GM23338 (cell line): Measurements from ENCODE around the gene RAP2B. TPM values are rescaled to one million over a fixed set of nuclear protein-coding genes. Genes with fewer than 3 reads are reported as not detected.

Experiments
- ATAC-seq: fragments of 200-7000 bp; cut with Tn5 transposase; 3 replicates; pipeline ENCODE4 v1.9.1; 2020
- DNase-seq: peaks from one replicate; pipeline ENCODE4 v3.0.0-alpha.2; 2015; ENCODE audit warnings: low spot score
- H2AFZ ChIP-seq: fragments of 200-600 bp; sonication (generic); 2 replicates; pipeline ENCODE4 v1.8.0; 2016; ENCODE audit warnings: antibody characterized with exemption, mild to moderate bottlenecking, moderate library complexity
- H3F3A ChIP-seq: fragments of 200-600 bp; sonication (generic); replicated peaks from 2 replicates; pipeline ENCODE4 v1.8.0; 2017; ENCODE audit warnings: antibody characterized with exemption, mixed run types, low read depth
- H3K27ac ChIP-seq: fragments of 200-600 bp; sonication (generic); 2 replicates; pipeline ENCODE4 v1.6.1; 2016; ENCODE audit warnings: low read depth
- H3K27me3 ChIP-seq: fragments of 200-600 bp; sonication (generic); 2 replicates; pipeline ENCODE4 v1.8.0; 2016; ENCODE audit warnings: mild to moderate bottlenecking, mixed run types, moderate library complexity; ENCODE audit not compliant: insufficient read depth
- H3K36me3 ChIP-seq: fragments of 200-600 bp; sonication (generic); 2 replicates; pipeline ENCODE4 v1.8.0; 2016; ENCODE audit warnings: mild to moderate bottlenecking; ENCODE audit not compliant: insufficient read depth
- H3K4me1 ChIP-seq: fragments of 200-600 bp; sonication (generic); 2 replicates; pipeline ENCODE4 v1.8.0; 2016; ENCODE audit warnings: mild to moderate bottlenecking, moderate library complexity; ENCODE audit not compliant: insufficient read depth
- H3K4me2 ChIP-seq: fragments of 200-600 bp; sonication (generic); 2 replicates; pipeline ENCODE4 v1.7.1; 2017; ENCODE audit warnings: mixed run types
- H3K4me3 ChIP-seq: fragments of 200-600 bp; sonication (generic); 2 replicates; pipeline ENCODE4 v1.6.1; 2016; ENCODE audit warnings: mixed run types
- H3K79me2 ChIP-seq: fragments of 200-600 bp; sonication (generic); replicated peaks from 2 replicates; pipeline ENCODE4 v1.8.0; 2017; ENCODE audit warnings: mild to moderate bottlenecking; ENCODE audit not compliant: insufficient read depth
- H3K9me2 ChIP-seq: fragments of 200-600 bp; sonication (generic); 2 replicates; pipeline ENCODE4 v1.8.0; 2017; ENCODE audit not compliant: insufficient read depth
- H4K20me1 ChIP-seq: fragments of 200-600 bp; sonication (generic); replicated peaks from 2 replicates; pipeline ENCODE4 v1.8.0; 2017; ENCODE audit warnings: mild to moderate bottlenecking; ENCODE audit not compliant: insufficient read depth
- H3K27ac Mint-ChIP-seq: 2 replicates; pipeline ENCODE4 v1.8.0; 2020; ENCODE audit warnings: inconsistent platforms, mild to moderate bottlenecking, moderate library complexity, mixed read lengths
- H3K27me3 Mint-ChIP-seq: 3 replicates; pipeline ENCODE4 v1.8.0; 2022; ENCODE audit warnings: low read depth, mild to moderate bottlenecking, moderate library complexity, mixed read lengths, inconsistent platforms; ENCODE audit not compliant: insufficient read depth, poor library complexity
- H3K36me3 Mint-ChIP-seq: 3 replicates; pipeline ENCODE4 v1.8.0; 2021; ENCODE audit warnings: low read depth, mild to moderate bottlenecking, inconsistent platforms, moderate library complexity, mixed read lengths
- H3K4me1 Mint-ChIP-seq: 3 replicates; pipeline ENCODE4 v1.8.0; 2020; ENCODE audit warnings: mild to moderate bottlenecking, inconsistent platforms, mixed read lengths
- H3K4me3 Mint-ChIP-seq: 3 replicates; pipeline ENCODE4 v1.8.0; 2021; ENCODE audit warnings: moderate library complexity, mild to moderate bottlenecking, inconsistent platforms, mixed read lengths
- H3K9me3 Mint-ChIP-seq: 3 replicates; pipeline ENCODE4 v1.8.0; 2020; ENCODE audit warnings: moderate library complexity, mild to moderate bottlenecking, inconsistent platforms, mixed read lengths
- CREB1 ChIP-seq: fragments of 250-450 bp; sonication (Bioruptor Pico); IDR thresholded peaks from 2 replicates; pipeline ENCODE4 v1.5.0; 2020; ENCODE audit warnings: low read depth, mild to moderate bottlenecking, moderate library complexity
- CTCF ChIP-seq, 2 experiments: fragments of 200-600 bp in 1 of 2; sonication (generic) in 1 of 2; conservative IDR thresholded peaks; 2 replicates each; pipeline versions ENCODE4 v1.5.1 to v1.6.1; 2016 to 2017; ENCODE audit warnings: antibody characterized with exemption in 2 of 2, low read depth in 2 of 2, mild to moderate bottlenecking in 2 of 2, moderate library complexity in 1 of 2
- ETS1 ChIP-seq: IDR thresholded peaks from 2 replicates; pipeline ENCODE4 v1.6.1; 2016; ENCODE audit warnings: antibody characterized with exemption
- EZH2 ChIP-seq: fragments of 200-600 bp; sonication (generic); IDR thresholded peaks from one replicate; pipeline ENCODE4 v1.8.0; 2017; ENCODE audit warnings: antibody characterized with exemption, mild to moderate bottlenecking, low read depth; ENCODE audit not compliant: unreplicated experiment
- JUNB ChIP-seq: IDR thresholded peaks from one replicate; pipeline ENCODE4 v1.6.1; 2016; ENCODE audit warnings: antibody characterized with exemption; ENCODE audit not compliant: unreplicated experiment
- NANOG ChIP-seq: IDR thresholded peaks from 2 replicates; pipeline ENCODE4 v1.6.1; 2016; ENCODE audit warnings: antibody characterized with exemption, borderline replicate concordance
- POLR2AphosphoS5 ChIP-seq: IDR thresholded peaks from 2 replicates; pipeline ENCODE4 v1.6.1; 2016; ENCODE audit warnings: antibody characterized with exemption, low read depth
- REST ChIP-seq: IDR thresholded peaks from one replicate; pipeline ENCODE4 v1.6.1; 2018; ENCODE audit warnings: antibody characterized with exemption; ENCODE audit not compliant: unreplicated experiment
- STAT1 ChIP-seq: IDR thresholded peaks from one replicate; pipeline ENCODE4 v1.6.1; 2016; ENCODE audit warnings: antibody characterized with exemption; ENCODE audit not compliant: unreplicated experiment
- ZNF331 ChIP-seq: fragments of 250-450 bp; sonication (Bioruptor Pico); IDR thresholded peaks from 2 replicates; pipeline ENCODE4 v1.5.0; 2020; ENCODE audit warnings: low read depth, mild to moderate bottlenecking, moderate library complexity
- polyA plus RNA-seq: library from polyadenylated mRNA; unstranded; fragments of >200 nt; fragmentation: Nextera tagmentation; extraction: Ambion mirVana; gene quantifications from 2 replicates; pipeline ENCODE4 v1.2.1, GENCODE V29; 2016
- total RNA-seq: library from RNA; depleted of rRNA; stranded (reverse); fragments of >200 nt; shearing (Covaris generic); gene quantifications from 2 replicates; pipeline ENCODE4 v1.2.3, GENCODE V29; 2014

The RAP2B gene
- total and polyA plus RNA-seq, 2 experiments from 2014 or later, result 22.5 to 24.0 TPM

GRCh38 chr3:153144779-153145178, 17.2 kb upstream of the RAP2B start:
- H3K9me3 Mint-ChIP-seq, result no peaks in the 10 kb centered on the region
- no peak overlapping the region for H3K27ac Mint-ChIP-seq
- H3K4me1 Mint-ChIP-seq, result peaks cover 8% of the 10 kb centered on the region; the same call in 2 of the 3 replicates
- H3K36me3 Mint-ChIP-seq, result no peaks in the 10 kb centered on the region
- no peak overlapping the region for H2AFZ ChIP-seq
- H3K4me3 ChIP-seq, result no peak overlapping the region
- TF ChIP-seq STAT1 (no peak), POLR2AphosphoS5 (no peak), EZH2 (no peak), CREB1 (CRISPR knock-in tag) (no peak), CTCF (conservative IDR thresholded peaks at IDR 0.05; ENCODE audit: low read depth in 2 of 2) (no peak), ETS1 (no peak), REST (no peak), ZNF331 (CRISPR knock-in tag) (no peak), NANOG (no peak)
- H3K9me2 ChIP-seq, result no peaks in the 10 kb centered on the region
- no peaks in the 10 kb centered on the region for H3K4me1 ChIP-seq
- H3K27me3 Mint-ChIP-seq, result peaks cover 7% of the 10 kb centered on the region
- no peak overlapping the region for H3K4me2 ChIP-seq
- H3K27me3 ChIP-seq, result no peaks in the 10 kb centered on the region
- no peak overlapping the region for H3K4me3 Mint-ChIP-seq
- ATAC-seq (no peak), DNase-seq (no peak)
- no peak overlapping the region for H3K27ac ChIP-seq
- no peaks in the 10 kb centered on the region for H3K79me2 ChIP-seq
- no peaks in the 10 kb centered on the region for H3K36me3 ChIP-seq
- no peaks in the 10 kb centered on the region for H4K20me1 ChIP-seq
- no peaks in the 10 kb centered on the region for H3F3A ChIP-seq

GRCh38 chr3:153145454-153145853, 16.6 kb upstream of the RAP2B start:
- no peak for TF ChIP-seq CREB1 (CRISPR knock-in tag)
- TF ChIP-seq EZH2, result no peak
- TF ChIP-seq JUNB, result no peak
- no peak for TF ChIP-seq POLR2AphosphoS5
- TF ChIP-seq STAT1, result no peak
- H3K27ac Mint-ChIP-seq, result no peak overlapping the region; the same call in 1 of the 2 replicates
- no peak for ATAC-seq
- Histone ChIP-seq H3K79me2 (no peaks in the 10 kb centered on the region), H3K4me2 (no peak overlapping the region), H3K27ac (no peak overlapping the region), H4K20me1 (no peaks in the 10 kb centered on the region), H3K4me1 (no peaks in the 10 kb centered on the region), H3K4me3 (no peak overlapping the region), H3F3A (no peaks in the 10 kb centered on the region), H3K36me3 (no peaks in the 10 kb centered on the region), H2AFZ (no peak overlapping the region), H3K9me2 (no peaks in the 10 kb centered on the region), H3K27me3 (no peaks in the 10 kb centered on the region)
- no peaks in the 10 kb centered on the region for H3K36me3 Mint-ChIP-seq
- peaks cover 8% of the 10 kb centered on the region; the same call in 2 of the 3 replicates for H3K4me1 Mint-ChIP-seq
- no peaks in the 10 kb centered on the region for H3K9me3 Mint-ChIP-seq
- no peak for DNase-seq
- H3K4me3 Mint-ChIP-seq, result no peak overlapping the region
- peaks cover 7% of the 10 kb centered on the region for H3K27me3 Mint-ChIP-seq
